ENCODE results near the gene ADAM19. TPM values are rescaled to one million over a fixed set of nuclear protein-coding genes. Genes with fewer than 3 reads are reported as not detected.

The ADAM19 gene
- total and polyA plus RNA-seq, 2 experiments from 2014 or later: 9.1 to 13.2 TPM

- no peak overlapping the region for H3K4me3 Mint-ChIP-seq
- Histone ChIP-seq H4K20me1 (replicated peaks; ENCODE audit: insufficient read depth) (no peaks in the 10 kb centered on the region), H3K27ac (ENCODE audit: low read depth) (no peak overlapping the region), H3F3A (replicated peaks; ENCODE audit: low read depth) (no peaks in the 10 kb centered on the region), H3K4me3 (no peak overlapping the region), H2AFZ (peak overlapping the region; percentile 67; the same call in 1 of the 2 replicates), H3K79me2 (replicated peaks; ENCODE audit: insufficient read depth) (no peaks in the 10 kb centered on the region), H3K27me3 (ENCODE audit: insufficient read depth) (no peaks in the 10 kb centered on the region), H3K36me3 (ENCODE audit: insufficient read depth) (no peaks in the 10 kb centered on the region), H3K9me2 (ENCODE audit: insufficient read depth) (no peaks in the 10 kb centered on the region), H3K4me2 (no peak overlapping the region), H3K4me1 (ENCODE audit: insufficient read depth) (no peaks in the 10 kb centered on the region)
- TF ChIP-seq REST (IDR thresholded peaks at IDR 0.05; ENCODE audit: unreplicated experiment): no peak
- TF ChIP-seq ETS1 (IDR thresholded peaks at IDR 0.05): no peak
- TF ChIP-seq EZH2phosphoT487 (IDR thresholded peaks at IDR 0.05; ENCODE audit: unreplicated experiment): no peak
- TF ChIP-seq ZNF462 (CRISPR knock-in tag; IDR thresholded peaks at IDR 0.05): no peak
- no peak for TF ChIP-seq POLR2AphosphoS5 (IDR thresholded peaks at IDR 0.05; ENCODE audit: low read depth)
- no peak for TF ChIP-seq EZH2 (IDR thresholded peaks at IDR 0.05; ENCODE audit: low read depth, unreplicated experiment)
- no peak for TF ChIP-seq CREB1 (CRISPR knock-in tag; IDR thresholded peaks at IDR 0.05; ENCODE audit: low read depth)
- no peak for TF ChIP-seq ZNF331 (CRISPR knock-in tag; IDR thresholded peaks at IDR 0.05; ENCODE audit: low read depth)
- TF ChIP-seq JUNB (IDR thresholded peaks at IDR 0.05; ENCODE audit: unreplicated experiment): no peak
- no peak for TF ChIP-seq NANOG (IDR thresholded peaks at IDR 0.05; ENCODE audit: borderline replicate concordance)
- no peak for TF ChIP-seq STAT1 (IDR thresholded peaks at IDR 0.05; ENCODE audit: unreplicated experiment)
- TF ChIP-seq ZNF114 (CRISPR knock-in tag; IDR thresholded peaks at IDR 0.05): no peak
- TF ChIP-seq CTCF (conservative IDR thresholded peaks at IDR 0.05; ENCODE audit: low read depth in 2 of 2): no peak
- no peak overlapping the region for H3K27ac Mint-ChIP-seq
- no peaks in the 10 kb centered on the region for H3K36me3 Mint-ChIP-seq (ENCODE audit: low read depth)
- ATAC-seq (0 out of 3 replicates have a peak, but pooled peaks have one; percentile 23), DNase-seq (ENCODE audit: low spot score) (no peak)
- H3K27me3 Mint-ChIP-seq (ENCODE audit: insufficient read depth, low read depth, poor library complexity): no peaks in the 10 kb centered on the region
- peaks cover 3% of the 10 kb centered on the region; the same call in 1 of the 3 replicates for H3K9me3 Mint-ChIP-seq
- H3K4me1 Mint-ChIP-seq: no peaks in the 10 kb centered on the region
Measured at GRCh38 chr5:157613385-157614245, 38.0 kb upstream of the ADAM19 start.

All from GM23338 (cell line).